Psoas muscle (tissue), 8 donors: ENCODE results near the gene IGF2BP3. TPM values are rescaled to one million over a fixed set of nuclear protein-coding genes. Genes with fewer than 3 reads are reported as not detected.

ENCODE experiments used
- ATAC-seq, 4 donors: fragments of 200-7000 bp; cut with Tn5 transposase; one replicate each; pipeline ENCODE4 v1.9.1; 2020; ENCODE audit warnings: moderate library complexity in 3 of 4, mild to moderate bottlenecking in 2 of 4
- DNase-seq, 2 donors: peaks; one replicate each; pipeline ENCODE4 v3.0.0-alpha.2; 2020
- H3K27ac ChIP-seq: fragments of 200-600 bp; one replicate; pipeline ENCODE4 v1.8.0; 2022
- H3K27me3 ChIP-seq, 3 donors: fragments of 200-600 bp in 1 of 3; one replicate each; pipeline versions ENCODE4 v1.6.1 to v1.8.0; 2013 to 2022; ENCODE audit warnings: low read length in 2 of 3, mild to moderate bottlenecking in 2 of 3, moderate library complexity in 1 of 3; ENCODE audit not compliant: insufficient read depth in 3 of 3
- H3K36me3 ChIP-seq, 2 donors: fragments of 200-600 bp in 1 of 2; one replicate each; pipeline versions ENCODE4 v1.6.1 to v1.8.0; 2013 to 2022; ENCODE audit warnings: low read depth in 1 of 2, mild to moderate bottlenecking in 1 of 2, moderate library complexity in 1 of 2; ENCODE audit not compliant: insufficient read depth in 1 of 2
- H3K4me1 ChIP-seq: fragments of 200-600 bp; one replicate; pipeline ENCODE4 v1.8.0; 2022
- H3K4me3 ChIP-seq: fragments of 200-600 bp; one replicate; pipeline ENCODE4 v1.8.0; 2022; ENCODE audit warnings: mild to moderate bottlenecking
- H3K9me3 ChIP-seq: fragments of 200-600 bp; one replicate; pipeline ENCODE4 v1.8.0; 2022
- WGBS, 3 donors: extraction: QIAGEN DNeasy Blood & Tissue Kit; methylation state at CpG; one replicate each; pipeline versions ENCODE4 v1.1.6 to v1.1.7; 2013; 5-methylcytosine and 5-hydroxymethylcytosine counted together
- intact Hi-C, 2 donors: fragments of 100-400 bp; cut with DNase I; formaldehyde crosslinking; loops; one replicate each; pipeline versions ENCODE4 v1.11.0 to v1.14.2; 2022
- polyA plus RNA-seq, 3 donors: library from polyadenylated mRNA; stranded (reverse); fragments of 200-250 nt; gene quantifications; one replicate each; pipeline ENCODE4 v1.2.3, GENCODE V29; 2013
- total RNA-seq, 4 donors: library from RNA; stranded (reverse); fragmentation: NEBNext Ultra II Directional in 2 of 4; extraction: Animal tissue kit (Norgen Biotek cat#: 25700) in 2 of 4; gene quantifications; one replicate each; pipeline versions ENCODE4 v1.2.1 to v1.2.4, GENCODE V29; 2021 to 2023
- TF ChIP-seq, protein P1 (sequence below): fragments of 200-600 bp; IDR thresholded peaks from one replicate; pipeline ENCODE4 v1.8.0; 2022; ENCODE audit warnings: antibody characterized with exemption
- donor health status: healthy with polysubstance abuse.
- donor health status: DM: no; HTN: no; CAD: no; lungs with moderate emphysema.
- donor health status: Bipolar disorder and iron deficiency.
- donor health status: healthy.
- donor health status: DM: yes; HTN: yes; CAD: no.
- donor health status: DM: no; HTN: no; CAD: no.
- donor health status: DM: no; HTN: no; CAD: no.
- donor health status: DM: yes; HTN: yes; CAD: no.

The IGF2BP3 gene
- total and polyA plus RNA-seq, 7 donors = 0.03 to 0.73 (median 0.34) TPM

DNA sequence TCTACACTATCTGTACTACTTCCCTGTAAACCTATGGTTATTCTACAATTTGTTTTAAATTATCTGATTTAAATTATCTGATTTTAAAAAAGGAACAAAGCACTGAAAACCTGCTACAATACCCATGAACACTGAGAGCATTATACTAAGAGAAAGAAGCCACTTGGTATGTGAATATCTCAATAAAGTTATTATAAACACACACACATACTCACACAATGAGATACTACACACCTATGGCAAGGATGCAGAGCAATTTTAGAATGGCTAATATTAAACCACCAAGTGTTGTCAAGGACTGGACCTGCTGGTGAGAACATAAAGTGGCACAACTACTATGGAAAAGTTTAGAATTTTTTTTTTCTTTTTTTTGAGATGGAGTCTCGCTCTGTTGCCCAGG is 82.7 kb downstream of the IGF2BP3 start:
- Histone ChIP-seq H3K27ac (no peak overlapping the region), H3K9me3 (no peaks in the 10 kb centered on the region), H3K4me1 (no peaks in the 10 kb centered on the region), H3K36me3 (no peaks in the 10 kb centered on the region), H3K27me3 (no peaks in the 10 kb centered on the region), H3K4me3 (no peak overlapping the region)
- 90 to 100% (median 94%) methylated on average over 1 of the region's 1 CpG for WGBS, 3 donors
- DNase-seq = no peak
- intact Hi-C loops = no loop called here
- TF ChIP-seq, protein P1, sequence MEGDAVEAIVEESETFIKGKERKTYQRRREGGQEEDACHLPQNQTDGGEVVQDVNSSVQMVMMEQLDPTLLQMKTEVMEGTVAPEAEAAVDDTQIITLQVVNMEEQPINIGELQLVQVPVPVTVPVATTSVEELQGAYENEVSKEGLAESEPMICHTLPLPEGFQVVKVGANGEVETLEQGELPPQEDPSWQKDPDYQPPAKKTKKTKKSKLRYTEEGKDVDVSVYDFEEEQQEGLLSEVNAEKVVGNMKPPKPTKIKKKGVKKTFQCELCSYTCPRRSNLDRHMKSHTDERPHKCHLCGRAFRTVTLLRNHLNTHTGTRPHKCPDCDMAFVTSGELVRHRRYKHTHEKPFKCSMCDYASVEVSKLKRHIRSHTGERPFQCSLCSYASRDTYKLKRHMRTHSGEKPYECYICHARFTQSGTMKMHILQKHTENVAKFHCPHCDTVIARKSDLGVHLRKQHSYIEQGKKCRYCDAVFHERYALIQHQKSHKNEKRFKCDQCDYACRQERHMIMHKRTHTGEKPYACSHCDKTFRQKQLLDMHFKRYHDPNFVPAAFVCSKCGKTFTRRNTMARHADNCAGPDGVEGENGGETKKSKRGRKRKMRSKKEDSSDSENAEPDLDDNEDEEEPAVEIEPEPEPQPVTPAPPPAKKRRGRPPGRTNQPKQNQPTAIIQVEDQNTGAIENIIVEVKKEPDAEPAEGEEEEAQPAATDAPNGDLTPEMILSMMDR = no peak
- no peak for ATAC-seq

DNA sequence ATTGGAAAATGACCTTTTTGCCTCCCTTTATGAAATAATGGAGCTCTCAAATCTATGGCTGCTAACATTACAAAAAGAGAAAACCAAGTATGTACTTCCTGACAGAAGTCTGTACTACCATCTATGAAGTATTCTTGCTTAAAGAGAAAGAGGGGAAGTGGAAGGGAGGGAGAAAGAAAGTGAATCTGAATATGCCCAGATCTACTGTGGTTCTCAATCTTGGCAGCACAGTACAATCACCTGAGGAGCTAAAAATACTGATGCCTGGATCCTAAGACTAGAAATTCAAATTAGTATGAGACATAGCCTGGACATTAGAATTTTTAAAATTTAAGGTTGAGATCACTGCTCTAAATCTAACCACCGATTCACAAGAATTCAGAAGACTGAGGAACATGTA is 85.2 kb downstream of the IGF2BP3 start:
- TF ChIP-seq, protein P1 = no peak
- Histone ChIP-seq H3K9me3 (no peaks in the 10 kb centered on the region), H3K4me1 (no peaks in the 10 kb centered on the region), H3K27me3 (peaks cover 0 to 3% (median 0%) of the 10 kb centered on the region in 3 donors), H3K27ac (no peak overlapping the region), H3K36me3 (no peaks in the 10 kb centered on the region), H3K4me3 (no peak overlapping the region)
- DNase-seq (no peak), ATAC-seq (no peak)
- intact Hi-C loops = no loop called here
- WGBS, 3 donors = 89 to 96% (median 92%) methylated on average over 1 of the region's 1 CpG

DNA sequence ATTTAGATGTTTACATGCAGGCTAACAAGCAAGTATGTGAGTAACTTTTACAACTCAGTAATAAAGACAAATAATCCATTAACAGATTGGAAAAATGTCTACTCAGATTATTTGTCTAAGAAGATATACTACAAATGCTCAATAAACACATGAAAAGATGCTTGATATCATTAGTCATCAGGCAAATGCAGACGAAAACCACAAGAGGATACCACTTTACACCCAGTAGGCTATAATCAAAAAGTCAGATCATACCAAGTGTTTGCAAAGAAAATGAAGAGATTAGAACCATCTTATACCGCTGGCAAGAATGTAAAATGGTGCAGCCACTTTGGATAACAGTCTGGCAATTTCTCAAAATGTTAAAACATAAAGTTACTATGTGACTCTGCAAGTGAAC is 87.1 kb downstream of the IGF2BP3 start:
- no peak for ATAC-seq
- no peaks in the 10 kb centered on the region for H3K36me3 ChIP-seq
- H3K27ac ChIP-seq = no peak overlapping the region
- H3K9me3 ChIP-seq = no peaks in the 10 kb centered on the region
- H3K27me3 ChIP-seq = peaks cover 0 to 3% (median 0%) of the 10 kb centered on the region in 3 donors
- intact Hi-C loops = no loop called here
- no peak overlapping the region for H3K4me3 ChIP-seq
- TF ChIP-seq, protein P1 = no peak
- no peaks in the 10 kb centered on the region for H3K4me1 ChIP-seq
- DNase-seq = no peak
- WGBS, 3 donors = 88 to 94% (median 91%) methylated on average over 2 of the region's 2 CpGs

DNA sequence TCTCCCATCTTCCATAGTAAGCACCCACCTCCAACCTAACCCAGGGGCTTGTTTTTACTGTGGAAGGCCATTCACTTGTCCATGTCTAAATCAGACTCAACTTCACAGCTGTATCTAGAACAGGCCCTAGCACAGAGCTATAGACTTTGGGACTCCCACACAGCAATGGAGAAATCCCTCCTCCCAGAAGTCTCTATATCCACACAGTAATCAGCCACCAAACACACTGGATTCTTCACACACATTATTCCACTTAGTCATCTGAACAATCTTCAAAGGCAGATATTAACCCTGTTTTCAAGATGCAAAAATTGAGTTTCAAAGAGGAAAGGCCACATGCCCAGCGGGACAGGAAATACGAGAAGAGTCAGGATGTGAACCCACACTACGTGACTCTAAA is 89.3 kb downstream of the IGF2BP3 start:
- H3K4me3 ChIP-seq = no peak overlapping the region
- no peaks in the 10 kb centered on the region for H3K9me3 ChIP-seq
- 89 to 94% (median 93%) methylated on average over 3 of the region's 3 CpGs for WGBS, 3 donors
- peaks cover 0 to 3% (median 0%) of the 10 kb centered on the region in 3 donors for H3K27me3 ChIP-seq
- intact Hi-C loops = no loop called here
- DNase-seq (no peak), ATAC-seq (no peak)
- no peaks in the 10 kb centered on the region for H3K36me3 ChIP-seq
- no peaks in the 10 kb centered on the region for H3K4me1 ChIP-seq
- H3K27ac ChIP-seq = no peak overlapping the region
- TF ChIP-seq, protein P1 = no peak

DNA sequence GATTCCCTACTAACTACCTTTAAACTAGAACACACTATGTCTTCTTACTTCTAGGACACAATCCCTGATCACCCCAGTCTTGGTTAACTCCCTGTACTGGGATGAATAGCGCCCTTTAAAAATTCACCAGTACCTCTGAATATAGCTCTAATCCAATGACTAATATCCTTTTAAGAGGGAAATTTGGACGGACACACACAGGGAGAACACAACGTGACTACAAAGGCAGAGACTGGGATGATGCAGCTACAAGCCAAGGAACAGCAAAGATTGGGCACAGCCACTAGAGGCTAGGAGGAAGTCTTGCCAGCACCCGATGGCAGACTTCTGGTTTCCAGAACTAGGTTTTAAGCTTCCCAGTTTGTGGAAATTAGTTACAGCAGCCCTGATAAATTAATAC is 89.7 kb downstream of the IGF2BP3 start:
- 76 to 86% (median 77%) methylated on average over 4 of the region's 4 CpGs for WGBS, 3 donors
- Histone ChIP-seq H3K27me3 (peaks cover 0 to 3% (median 0%) of the 10 kb centered on the region in 3 donors), H3K27ac (no peak overlapping the region), H3K36me3 (no peaks in the 10 kb centered on the region), H3K4me1 (no peaks in the 10 kb centered on the region), H3K9me3 (no peaks in the 10 kb centered on the region), H3K4me3 (no peak overlapping the region)
- DNase-seq (no peak), ATAC-seq (no peak)
- TF ChIP-seq, protein P1 = no peak
- intact Hi-C loops = no loop called here
